CD4-positive, alpha-beta T cell (primary cell): ENCODE data around the gene AMZ1. TPM values are rescaled to one million over a fixed set of nuclear protein-coding genes. Genes with fewer than 3 reads are reported as not detected.

Source experiments
- ATAC-seq: fragments of 200-7000 bp; cut with Tn5 transposase; one replicate; pipeline ENCODE4 v1.10.0; 2022; ENCODE audit warnings: mild to moderate bottlenecking; ENCODE audit not compliant: poor library complexity
- CTCF ChIA-PET: fragments of 350-600 bp; sonication (Branson Sonifier 250); formaldehyde crosslinking; loops from one replicate; lab custom pipeline; 2021; ENCODE audit warnings: antibody characterized with exemption, inconsistent platforms; lab: Charles Lee
- POLR2A ChIA-PET: fragments of 350-600 bp; sonication (Branson Sonifier 250); formaldehyde crosslinking; loops from one replicate; lab custom pipeline; 2021; ENCODE audit warnings: antibody characterized with exemption, inconsistent platforms; lab: Charles Lee
- DNase-seq, 14 experiments: peaks; one replicate each; pipeline ENCODE4 v3.0.0-alpha.2; 2013 to 2020; ENCODE audit warnings: mixed read lengths in 2 of 14
- H3K27ac ChIP-seq, 2 donors: one replicate each; pipeline versions ENCODE4 v1.5.1 to v1.7.0; 2013; ENCODE audit warnings: low read length in 2 of 2, low read depth in 1 of 2, mild to moderate bottlenecking in 1 of 2
- H3K27me3 ChIP-seq, 2 experiments: 1 replicate in 1 of 2; 2 replicates in 1 of 2; pipeline versions ENCODE4 v1.6.1 to v1.7.0; 2013; ENCODE audit warnings: low read length in 2 of 2, control low read depth in 1 of 2, mild to moderate bottlenecking in 1 of 2, moderate library complexity in 1 of 2; ENCODE audit not compliant: insufficient read depth in 2 of 2, control insufficient read depth in 1 of 2
- H3K36me3 ChIP-seq: one replicate; pipeline ENCODE4 v1.6.1; 2013; ENCODE audit warnings: low read length, control low read depth; ENCODE audit not compliant: insufficient read depth
- H3K4me1 ChIP-seq: one replicate; pipeline ENCODE4 v1.6.1; 2013; ENCODE audit warnings: low read length, control low read depth; ENCODE audit not compliant: insufficient read depth
- H3K4me3 ChIP-seq: one replicate; pipeline ENCODE4 v1.5.1; 2013; ENCODE audit warnings: mild to moderate bottlenecking, low read length, moderate library complexity
- H3K9me3 ChIP-seq, 2 experiments: 1 replicate in 1 of 2; 2 replicates in 1 of 2; pipeline versions ENCODE4 v1.6.1 to v1.7.0; 2013; ENCODE audit warnings: low read length in 2 of 2, mild to moderate bottlenecking in 2 of 2, control low read depth in 1 of 2, moderate library complexity in 1 of 2; ENCODE audit not compliant: control insufficient read depth in 1 of 2, insufficient read depth in 1 of 2
- H3K27ac Mint-ChIP-seq: one replicate; pipeline ENCODE4 v1.8.0; 2020; ENCODE audit warnings: mixed read lengths
- H3K27me3 Mint-ChIP-seq: one replicate; pipeline ENCODE4 v1.8.0; 2021; ENCODE audit warnings: mixed read lengths
- H3K36me3 Mint-ChIP-seq: one replicate; pipeline ENCODE4 v1.8.0; 2021; ENCODE audit warnings: low read depth, mixed read lengths
- H3K4me1 Mint-ChIP-seq: one replicate; pipeline ENCODE4 v1.8.0; 2021; ENCODE audit warnings: low read depth, mixed read lengths
- H3K4me3 Mint-ChIP-seq: one replicate; pipeline ENCODE4 v1.8.0; 2020; ENCODE audit warnings: mild to moderate bottlenecking, mixed read lengths
- H3K9me3 Mint-ChIP-seq: one replicate; pipeline ENCODE4 v1.8.0; 2020; ENCODE audit warnings: mixed read lengths
- intact Hi-C, 2 experiments: fragments of 100-400 bp; cut with DNase I in 1 of 2; cut with micrococcal nuclease in 1 of 2; formaldehyde crosslinking; loops; one replicate each; pipeline versions ENCODE4 v1.15.1 to v1.9.0; 2023 to 2025; cut with DNase I, micrococcal nuclease
- total RNA-seq, 174 experiments: library from RNA in 2 of 174; stranded (reverse) in 2 of 174; gene quantifications; one replicate each; pipeline ENCODE4 v1.2.3 and lab custom pipeline; 2021 to 2026
- TF ChIP-seq, protein P1 (sequence below): fragments of 200-600 bp; IDR thresholded peaks from one replicate; pipeline ENCODE4 v1.8.0; 2022; ENCODE audit warnings: antibody characterized with exemption, mild to moderate bottlenecking

AMZ1 gene
- total RNA-seq, 2 experiments from 2014 or later: 0.25 to 0.36 TPM

DNA sequence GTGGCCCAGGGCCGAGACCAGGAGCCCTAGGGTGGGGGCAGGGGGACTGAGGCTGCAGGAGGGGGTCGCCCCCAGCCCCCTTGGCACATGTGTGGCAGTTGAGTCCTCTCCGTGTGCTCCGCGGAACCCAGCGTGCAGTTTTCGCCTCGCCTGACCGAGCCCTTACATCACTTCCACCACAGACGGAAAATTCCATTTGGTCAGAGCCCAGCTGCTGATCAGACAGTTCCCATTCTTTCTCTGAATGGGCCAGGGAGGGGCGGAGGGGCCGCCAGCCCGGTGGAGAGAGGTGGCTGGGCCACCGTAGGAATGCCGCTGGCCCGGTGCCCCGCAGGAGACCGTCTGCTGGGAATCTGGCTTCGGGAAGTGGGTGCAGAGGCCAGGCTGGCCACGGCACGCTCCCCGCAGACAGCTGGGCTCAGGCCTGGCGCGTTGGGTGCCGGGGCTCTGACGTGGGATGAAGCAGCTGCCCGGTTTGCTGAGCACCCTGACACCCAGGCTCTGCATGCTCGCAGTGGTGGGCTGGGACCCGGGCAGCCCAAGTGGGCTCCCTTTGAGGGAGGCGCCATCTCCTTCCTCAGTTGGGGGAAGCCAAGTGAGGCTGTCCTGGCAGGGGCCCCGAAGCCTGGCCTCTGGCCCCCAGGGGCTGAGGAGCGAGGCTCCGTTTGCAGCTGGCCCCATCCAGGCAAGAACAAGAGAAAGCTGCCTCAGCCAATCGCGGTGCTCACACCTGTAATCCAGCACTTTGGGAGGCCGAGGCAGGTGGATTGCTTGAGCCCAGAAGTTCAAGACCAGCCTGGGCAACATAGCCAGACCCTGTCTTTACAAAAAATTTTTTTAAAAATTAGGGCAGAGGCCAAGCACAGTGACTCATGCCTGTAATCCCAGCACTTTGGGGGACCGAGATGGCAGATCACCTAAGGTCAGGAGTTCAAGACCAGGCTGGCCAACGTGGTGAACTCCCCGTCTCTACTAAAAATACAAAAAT is 46.3 kb upstream of the AMZ1 start:
- Mint-ChIP-seq H3K4me3 (no peak overlapping the region), H3K4me1 (peaks cover 10% of the 10 kb centered on the region), H3K36me3 (no peaks in the 10 kb centered on the region), H3K9me3 (no peaks in the 10 kb centered on the region), H3K27me3 (no peaks in the 10 kb centered on the region), H3K27ac (no peak overlapping the region)
- intact Hi-C loops: no loop called here
- ATAC-seq (no peak), DNase-seq (peak in 2 of 14 experiments; percentile 55 to 58)
- H3K4me1 ChIP-seq: peaks cover 23% of the 10 kb centered on the region
- CTCF ChIA-PET: no interaction called here
- POLR2A ChIA-PET: no interaction called here
- H3K4me3 ChIP-seq: no peak overlapping the region
- H3K9me3 ChIP-seq: no peaks in the 10 kb centered on the region
- no peak overlapping the region for H3K27ac ChIP-seq
- no peaks in the 10 kb centered on the region for H3K27me3 ChIP-seq
- TF ChIP-seq, protein P1, sequence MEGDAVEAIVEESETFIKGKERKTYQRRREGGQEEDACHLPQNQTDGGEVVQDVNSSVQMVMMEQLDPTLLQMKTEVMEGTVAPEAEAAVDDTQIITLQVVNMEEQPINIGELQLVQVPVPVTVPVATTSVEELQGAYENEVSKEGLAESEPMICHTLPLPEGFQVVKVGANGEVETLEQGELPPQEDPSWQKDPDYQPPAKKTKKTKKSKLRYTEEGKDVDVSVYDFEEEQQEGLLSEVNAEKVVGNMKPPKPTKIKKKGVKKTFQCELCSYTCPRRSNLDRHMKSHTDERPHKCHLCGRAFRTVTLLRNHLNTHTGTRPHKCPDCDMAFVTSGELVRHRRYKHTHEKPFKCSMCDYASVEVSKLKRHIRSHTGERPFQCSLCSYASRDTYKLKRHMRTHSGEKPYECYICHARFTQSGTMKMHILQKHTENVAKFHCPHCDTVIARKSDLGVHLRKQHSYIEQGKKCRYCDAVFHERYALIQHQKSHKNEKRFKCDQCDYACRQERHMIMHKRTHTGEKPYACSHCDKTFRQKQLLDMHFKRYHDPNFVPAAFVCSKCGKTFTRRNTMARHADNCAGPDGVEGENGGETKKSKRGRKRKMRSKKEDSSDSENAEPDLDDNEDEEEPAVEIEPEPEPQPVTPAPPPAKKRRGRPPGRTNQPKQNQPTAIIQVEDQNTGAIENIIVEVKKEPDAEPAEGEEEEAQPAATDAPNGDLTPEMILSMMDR: no peak
- H3K36me3 ChIP-seq: no peaks in the 10 kb centered on the region

DNA sequence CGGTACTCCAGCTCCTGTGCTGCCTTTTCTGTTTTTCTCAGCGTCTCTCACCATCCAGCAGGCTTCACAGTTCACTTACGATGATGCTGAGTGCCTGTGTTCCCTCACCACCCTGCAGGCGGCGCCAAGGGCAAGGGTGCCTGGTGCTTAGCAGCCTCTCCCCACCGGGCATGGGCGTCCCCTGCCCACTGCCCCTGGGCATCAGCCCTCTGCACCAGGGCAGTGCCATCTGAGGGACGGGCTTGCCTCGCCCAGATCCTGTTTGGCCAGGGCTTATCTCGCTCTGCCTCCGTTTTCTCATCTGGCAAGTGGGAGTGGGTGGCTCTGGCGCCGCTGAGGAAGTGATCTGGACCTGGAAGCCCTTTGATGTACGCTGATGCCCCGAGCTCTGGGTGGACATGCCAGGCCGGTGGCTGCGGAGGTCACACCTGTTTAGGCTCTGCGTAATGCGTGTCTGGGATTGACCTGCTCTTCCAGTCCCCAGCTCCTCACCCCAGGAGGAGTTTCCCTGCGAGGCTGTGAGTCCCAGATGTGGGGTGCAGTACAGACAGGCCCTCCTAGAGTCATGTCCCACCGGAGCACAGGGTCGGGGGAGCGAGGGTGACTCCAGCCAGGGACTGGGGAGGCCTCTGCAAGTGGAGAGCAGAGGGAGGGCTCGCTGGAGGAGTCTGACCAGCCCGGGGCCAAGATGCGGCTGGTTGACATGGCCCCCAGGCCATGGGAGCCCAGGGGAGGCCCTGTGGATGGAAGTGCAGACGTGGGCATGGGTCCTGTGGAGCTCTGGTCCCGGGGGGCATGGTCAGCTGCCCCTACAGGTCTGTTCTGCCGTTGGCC is 44.4 kb upstream of the AMZ1 start:
- TF ChIP-seq, protein P1: no peak
- ATAC-seq (no peak), DNase-seq (no peak)
- ChIA-PET POLR2A (no interaction called here), CTCF (no interaction called here)
- H3K4me3 ChIP-seq: no peak overlapping the region
- Mint-ChIP-seq H3K27me3 (no peaks in the 10 kb centered on the region), H3K9me3 (no peaks in the 10 kb centered on the region), H3K27ac (no peak overlapping the region), H3K4me1 (peaks cover 10% of the 10 kb centered on the region), H3K4me3 (no peak overlapping the region), H3K36me3 (no peaks in the 10 kb centered on the region)
- intact Hi-C loops: no loop called here
- H3K27ac ChIP-seq: no peak overlapping the region
- peaks cover 23% of the 10 kb centered on the region for H3K4me1 ChIP-seq
- no peaks in the 10 kb centered on the region for H3K36me3 ChIP-seq
- H3K27me3 ChIP-seq: no peaks in the 10 kb centered on the region
- H3K9me3 ChIP-seq: no peaks in the 10 kb centered on the region

DNA sequence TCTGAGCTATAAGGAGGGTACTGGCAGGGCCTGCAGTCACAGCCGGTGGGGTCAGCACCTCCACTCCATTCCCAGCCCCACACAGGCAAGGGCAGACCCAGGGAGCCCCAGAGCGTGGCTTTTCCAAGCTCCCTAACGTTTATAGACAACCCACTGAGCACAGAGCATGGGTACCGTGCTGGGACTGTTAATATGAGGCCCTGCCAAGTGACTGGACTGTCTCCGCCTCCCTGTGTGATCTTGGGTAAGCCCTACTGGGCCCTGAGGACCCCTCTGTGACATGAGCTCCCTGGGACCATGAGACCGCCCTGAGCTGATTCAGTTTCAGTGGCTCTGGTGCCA is 43.8 kb upstream of the AMZ1 start:
- Mint-ChIP-seq H3K27ac (no peak overlapping the region), H3K27me3 (no peaks in the 10 kb centered on the region), H3K36me3 (no peaks in the 10 kb centered on the region), H3K4me1 (peaks cover 10% of the 10 kb centered on the region), H3K9me3 (no peaks in the 10 kb centered on the region), H3K4me3 (no peak overlapping the region)
- TF ChIP-seq, protein P1: no peak
- CTCF ChIA-PET: no interaction called here
- intact Hi-C loops: no loop called here
- Histone ChIP-seq H3K9me3 (no peaks in the 10 kb centered on the region), H3K4me1 (peaks cover 23% of the 10 kb centered on the region), H3K27me3 (no peaks in the 10 kb centered on the region), H3K4me3 (no peak overlapping the region), H3K36me3 (no peaks in the 10 kb centered on the region), H3K27ac (no peak overlapping the region)
- POLR2A ChIA-PET: interaction anchor here (1.7 kb wide), 1 partner anchor 12 kb away, joined by 10 read pairs; the partner anchor contains the start of gene TTYH3
- ATAC-seq: no peak
- no peak for DNase-seq
